ENCODE measurements around the gene PRKCB.

Gene PRKCB

DNA sequence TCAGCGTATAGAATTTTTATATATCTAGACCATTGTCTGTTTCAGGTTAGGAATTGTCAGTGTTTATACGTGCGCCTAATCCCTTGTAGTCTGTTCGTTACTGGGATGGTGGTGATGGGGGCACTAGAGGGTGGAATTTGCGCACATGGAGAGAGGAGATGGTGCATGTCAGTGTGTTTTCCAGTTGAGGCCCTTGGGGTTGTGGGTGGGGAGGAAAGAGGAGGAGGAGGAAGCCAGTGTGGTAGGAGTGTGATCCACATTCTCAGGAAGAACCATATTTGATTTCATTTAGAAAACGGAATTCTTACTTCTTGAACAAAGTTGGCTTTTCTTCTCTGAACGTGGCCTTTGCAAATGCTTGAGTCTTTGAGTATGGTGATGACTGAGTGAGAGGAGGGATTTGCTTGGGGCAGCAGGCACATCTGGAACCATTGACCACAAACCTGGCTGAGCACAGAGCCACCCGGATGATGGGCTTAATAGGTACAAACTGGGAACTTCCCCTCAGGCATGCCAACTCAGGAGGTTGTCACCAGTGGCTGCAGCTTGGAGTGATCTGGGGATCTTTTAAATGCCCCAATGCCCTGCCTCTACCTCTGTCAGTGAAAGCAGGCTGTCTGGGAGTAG lies 98.9 kb downstream of the PRKCB start:
- H3K4me3 ChIP-seq (replicated peaks; ENCODE audit: low read depth, low read length) = no peak overlapping the region
- TF ChIP-seq, protein P1, sequence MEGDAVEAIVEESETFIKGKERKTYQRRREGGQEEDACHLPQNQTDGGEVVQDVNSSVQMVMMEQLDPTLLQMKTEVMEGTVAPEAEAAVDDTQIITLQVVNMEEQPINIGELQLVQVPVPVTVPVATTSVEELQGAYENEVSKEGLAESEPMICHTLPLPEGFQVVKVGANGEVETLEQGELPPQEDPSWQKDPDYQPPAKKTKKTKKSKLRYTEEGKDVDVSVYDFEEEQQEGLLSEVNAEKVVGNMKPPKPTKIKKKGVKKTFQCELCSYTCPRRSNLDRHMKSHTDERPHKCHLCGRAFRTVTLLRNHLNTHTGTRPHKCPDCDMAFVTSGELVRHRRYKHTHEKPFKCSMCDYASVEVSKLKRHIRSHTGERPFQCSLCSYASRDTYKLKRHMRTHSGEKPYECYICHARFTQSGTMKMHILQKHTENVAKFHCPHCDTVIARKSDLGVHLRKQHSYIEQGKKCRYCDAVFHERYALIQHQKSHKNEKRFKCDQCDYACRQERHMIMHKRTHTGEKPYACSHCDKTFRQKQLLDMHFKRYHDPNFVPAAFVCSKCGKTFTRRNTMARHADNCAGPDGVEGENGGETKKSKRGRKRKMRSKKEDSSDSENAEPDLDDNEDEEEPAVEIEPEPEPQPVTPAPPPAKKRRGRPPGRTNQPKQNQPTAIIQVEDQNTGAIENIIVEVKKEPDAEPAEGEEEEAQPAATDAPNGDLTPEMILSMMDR (IDR thresholded peaks at IDR 0.05; ENCODE audit: low read length, missing control alignments) = no peak
- no peak for DNase-seq (ENCODE audit: low read depth)

DNA sequence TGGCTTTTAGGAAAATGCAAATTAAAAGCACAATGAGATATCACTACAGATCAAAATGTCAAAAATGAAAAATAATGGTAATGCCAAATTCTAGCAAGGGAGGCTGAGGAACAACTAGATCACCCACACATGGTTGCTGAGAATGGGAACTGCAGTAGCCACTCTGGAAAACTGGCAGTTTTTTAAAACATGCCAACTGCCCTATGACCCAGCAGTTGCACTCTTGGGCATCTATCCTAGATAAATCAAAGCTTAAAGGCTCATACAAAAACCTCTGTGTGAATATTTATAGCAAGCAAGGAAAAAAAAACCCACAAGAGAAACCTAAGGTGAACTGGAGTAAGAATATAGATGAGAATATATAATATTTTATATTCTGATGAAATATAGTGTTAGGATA lies 104.3 kb downstream of the PRKCB start:
- no peak for DNase-seq (ENCODE audit: low read depth)
- TF ChIP-seq, protein P1 (IDR thresholded peaks at IDR 0.05; ENCODE audit: low read length, missing control alignments) = no peak
- H3K4me3 ChIP-seq (replicated peaks; ENCODE audit: low read depth, low read length) = no peak overlapping the region

DNA sequence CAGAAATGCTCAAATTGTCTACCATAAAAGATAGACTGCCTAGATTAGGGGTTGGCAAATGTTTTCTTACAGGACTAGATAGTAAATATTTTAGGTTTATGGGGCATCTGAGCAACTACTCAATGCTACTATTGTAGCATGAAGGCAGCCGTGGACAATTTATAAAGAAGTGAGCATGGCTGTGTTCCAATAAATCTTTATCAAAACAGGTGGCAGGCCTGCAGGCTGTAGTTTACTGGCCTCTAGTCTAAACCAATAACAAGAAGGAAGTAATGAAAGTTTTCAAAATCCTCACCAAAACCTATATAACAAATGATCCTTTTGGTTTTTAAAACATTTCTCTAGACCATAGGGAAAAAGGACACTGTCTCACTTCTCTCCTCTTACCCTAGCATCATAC lies 105.2 kb downstream of the PRKCB start:
- TF ChIP-seq, protein P1 (IDR thresholded peaks at IDR 0.05; ENCODE audit: low read length, missing control alignments) = no peak
- no peak for DNase-seq (ENCODE audit: low read depth)
- no peak overlapping the region for H3K4me3 ChIP-seq (replicated peaks; ENCODE audit: low read depth, low read length)

DNA sequence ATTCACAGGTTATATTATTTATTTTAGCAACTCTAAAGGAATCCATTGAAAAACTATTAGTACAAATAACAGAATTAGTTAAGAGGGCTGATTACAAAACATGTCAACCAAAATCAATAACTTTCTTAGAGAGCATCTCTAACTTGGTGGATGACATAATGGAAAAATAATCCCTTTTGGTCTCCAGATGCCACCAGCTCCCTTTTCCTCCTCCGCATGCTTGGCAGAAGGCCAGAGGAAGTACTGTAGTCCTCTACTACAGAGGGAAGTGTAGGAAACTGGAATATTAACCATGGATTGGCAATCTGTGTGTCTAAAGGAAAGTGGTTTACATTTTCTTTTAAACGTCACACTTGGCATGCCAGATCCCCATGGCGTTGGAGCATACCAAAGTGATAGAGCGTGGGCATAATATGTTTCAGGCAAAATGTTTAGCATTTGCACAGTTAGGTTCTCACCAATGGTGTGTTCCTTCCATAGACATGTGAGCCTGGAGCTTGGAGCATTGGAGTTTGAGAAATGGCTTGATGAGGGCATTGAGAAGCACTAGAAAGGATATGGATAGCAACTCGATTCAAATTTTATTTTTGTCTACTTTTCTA lies 106.3 kb downstream of the PRKCB start:
- TF ChIP-seq, protein P1 (IDR thresholded peaks at IDR 0.05; ENCODE audit: low read length, missing control alignments) = no peak
- no peak overlapping the region for H3K4me3 ChIP-seq (replicated peaks; ENCODE audit: low read depth, low read length)
- DNase-seq (ENCODE audit: low read depth) = no peak

DNA sequence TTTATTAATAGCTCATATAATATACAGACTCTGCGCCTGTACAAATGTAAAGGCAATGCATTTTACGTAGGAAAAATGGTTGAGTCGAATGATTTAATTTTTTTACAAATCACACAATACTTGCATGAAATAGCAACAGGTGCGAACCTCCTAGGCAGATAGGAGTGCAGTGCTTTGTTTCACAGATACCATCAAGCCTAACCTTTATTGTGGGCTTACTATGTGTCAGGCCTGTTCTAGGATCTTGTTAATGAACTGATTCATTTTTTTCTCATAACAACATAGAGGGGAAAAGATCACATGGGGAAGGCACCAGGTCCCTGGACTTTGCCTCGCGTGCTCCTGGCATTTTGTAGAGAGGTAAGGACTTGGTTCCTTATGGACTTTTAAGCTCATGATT lies 107.8 kb downstream of the PRKCB start:
- no peak overlapping the region for H3K4me3 ChIP-seq (replicated peaks; ENCODE audit: low read depth, low read length)
- TF ChIP-seq, protein P1 (IDR thresholded peaks at IDR 0.05; ENCODE audit: low read length, missing control alignments) = no peak
- no peak for DNase-seq (ENCODE audit: low read depth)

DNA sequence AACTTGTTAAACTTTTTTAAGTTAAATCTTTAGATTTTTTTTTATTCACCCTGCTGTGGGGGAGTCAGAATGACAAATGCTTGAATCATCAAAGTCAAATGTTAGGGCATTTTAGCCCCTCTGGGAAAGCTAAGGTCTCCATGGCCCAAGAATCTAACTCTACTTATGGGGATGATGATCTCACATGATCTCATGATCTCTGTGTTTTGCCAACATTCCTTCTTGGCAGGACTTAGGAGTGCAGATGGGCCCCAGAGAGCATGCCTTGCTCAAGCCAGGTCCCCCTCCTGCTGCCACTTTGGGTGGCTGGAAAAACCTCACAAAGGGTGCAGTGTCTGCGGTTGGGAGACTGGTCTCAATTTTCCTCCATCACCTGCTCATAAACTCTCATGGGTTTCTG lies 108.6 kb downstream of the PRKCB start:
- TF ChIP-seq, protein P1 (IDR thresholded peaks at IDR 0.05; ENCODE audit: low read length, missing control alignments) = no peak
- no peak overlapping the region for H3K4me3 ChIP-seq (replicated peaks; ENCODE audit: low read depth, low read length)
- no peak for DNase-seq (ENCODE audit: low read depth)

DNA sequence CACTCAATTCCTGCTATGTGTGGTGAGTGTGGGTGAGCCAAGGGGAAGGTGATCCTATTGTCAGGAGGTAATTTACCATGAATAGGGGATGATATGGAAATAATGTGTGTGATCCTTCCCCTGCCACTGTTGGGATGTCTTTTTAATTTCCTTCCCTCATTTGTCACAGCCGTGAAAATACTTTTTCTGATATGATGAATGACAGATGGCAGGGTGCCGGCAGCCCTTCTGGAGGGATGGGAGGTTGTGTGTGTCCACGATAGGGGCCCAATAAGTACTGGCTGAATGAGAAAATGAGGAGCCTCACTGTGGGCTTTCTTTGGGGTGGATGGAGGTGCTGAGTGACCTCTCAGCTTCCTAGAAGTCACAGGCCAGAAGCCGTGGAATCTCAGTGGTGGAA lies 109.5 kb downstream of the PRKCB start:
- DNase-seq (ENCODE audit: low read depth) = no peak
- TF ChIP-seq, protein P1 (IDR thresholded peaks at IDR 0.05; ENCODE audit: low read length, missing control alignments) = no peak
- H3K4me3 ChIP-seq (replicated peaks; ENCODE audit: low read depth, low read length) = no peak overlapping the region

Data from fibroblast of pulmonary artery (primary cell).